ENCODE results near the gene NDOR1. TPM values are rescaled to one million over a fixed set of nuclear protein-coding genes. Genes with fewer than 3 reads are reported as not detected.

Gene NDOR1
- total RNA-seq, 3 donors from 2014 or later = 15.9 to 19.7 (median 19.0) TPM

DNA sequence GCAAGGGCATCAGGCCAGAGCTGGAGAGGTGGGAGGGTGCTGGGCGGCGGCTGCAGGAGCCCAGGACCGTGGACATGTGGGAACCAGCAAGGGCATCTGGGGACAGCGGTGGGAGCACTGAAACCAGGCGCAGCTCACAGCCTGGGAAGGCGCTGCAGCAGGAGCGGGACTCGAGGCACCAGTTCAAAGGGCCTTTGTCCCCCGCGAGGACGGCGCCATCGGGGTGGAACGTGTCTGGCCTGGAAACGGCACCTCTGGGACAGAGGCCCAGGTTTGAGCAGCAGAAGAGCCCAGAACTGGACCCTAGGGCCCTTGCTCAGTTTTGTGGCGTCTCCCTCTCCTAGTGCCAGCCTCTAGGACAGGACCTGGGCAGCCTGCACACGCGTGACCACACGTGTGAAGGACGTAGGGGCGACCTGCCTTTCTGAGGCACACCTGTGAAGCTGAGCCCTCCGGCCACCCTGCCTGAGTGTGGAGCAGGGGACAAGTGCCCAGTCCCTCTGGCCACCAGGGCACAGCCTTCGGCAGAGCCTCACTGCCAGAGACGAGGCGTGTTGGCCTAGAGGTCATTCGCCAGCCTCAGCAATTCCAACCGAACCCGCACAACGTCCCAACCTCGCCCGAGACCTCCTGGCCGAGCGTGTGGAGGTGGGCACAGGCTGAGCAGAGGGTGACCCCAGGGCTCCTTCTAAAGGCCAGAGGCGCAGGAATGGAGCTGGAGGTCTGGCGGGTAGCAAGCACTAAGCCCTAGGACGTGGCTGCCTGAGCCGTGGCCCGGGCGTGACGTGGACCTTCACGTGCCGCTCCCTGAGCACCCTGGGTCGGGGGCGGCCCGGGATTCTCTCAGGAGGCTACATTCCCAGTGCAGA lies 31.5 kb upstream of the NDOR1 start:
- ATAC-seq (no peak), DNase-seq (no peak)
- Histone ChIP-seq H3K4me3 (no peak overlapping the region), H3K4me1 (ENCODE audit: low read depth) (peaks cover 33% of the 10 kb centered on the region), H3K36me3 (ENCODE audit: low read depth) (no peaks in the 10 kb centered on the region), H3K9me3 (no peaks in the 10 kb centered on the region)
- TF ChIP-seq, protein P1, sequence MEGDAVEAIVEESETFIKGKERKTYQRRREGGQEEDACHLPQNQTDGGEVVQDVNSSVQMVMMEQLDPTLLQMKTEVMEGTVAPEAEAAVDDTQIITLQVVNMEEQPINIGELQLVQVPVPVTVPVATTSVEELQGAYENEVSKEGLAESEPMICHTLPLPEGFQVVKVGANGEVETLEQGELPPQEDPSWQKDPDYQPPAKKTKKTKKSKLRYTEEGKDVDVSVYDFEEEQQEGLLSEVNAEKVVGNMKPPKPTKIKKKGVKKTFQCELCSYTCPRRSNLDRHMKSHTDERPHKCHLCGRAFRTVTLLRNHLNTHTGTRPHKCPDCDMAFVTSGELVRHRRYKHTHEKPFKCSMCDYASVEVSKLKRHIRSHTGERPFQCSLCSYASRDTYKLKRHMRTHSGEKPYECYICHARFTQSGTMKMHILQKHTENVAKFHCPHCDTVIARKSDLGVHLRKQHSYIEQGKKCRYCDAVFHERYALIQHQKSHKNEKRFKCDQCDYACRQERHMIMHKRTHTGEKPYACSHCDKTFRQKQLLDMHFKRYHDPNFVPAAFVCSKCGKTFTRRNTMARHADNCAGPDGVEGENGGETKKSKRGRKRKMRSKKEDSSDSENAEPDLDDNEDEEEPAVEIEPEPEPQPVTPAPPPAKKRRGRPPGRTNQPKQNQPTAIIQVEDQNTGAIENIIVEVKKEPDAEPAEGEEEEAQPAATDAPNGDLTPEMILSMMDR (IDR thresholded peaks at IDR 0.05) = no peak
- intact Hi-C loops (cut with DNase I, micrococcal nuclease) = no loop called here

DNA sequence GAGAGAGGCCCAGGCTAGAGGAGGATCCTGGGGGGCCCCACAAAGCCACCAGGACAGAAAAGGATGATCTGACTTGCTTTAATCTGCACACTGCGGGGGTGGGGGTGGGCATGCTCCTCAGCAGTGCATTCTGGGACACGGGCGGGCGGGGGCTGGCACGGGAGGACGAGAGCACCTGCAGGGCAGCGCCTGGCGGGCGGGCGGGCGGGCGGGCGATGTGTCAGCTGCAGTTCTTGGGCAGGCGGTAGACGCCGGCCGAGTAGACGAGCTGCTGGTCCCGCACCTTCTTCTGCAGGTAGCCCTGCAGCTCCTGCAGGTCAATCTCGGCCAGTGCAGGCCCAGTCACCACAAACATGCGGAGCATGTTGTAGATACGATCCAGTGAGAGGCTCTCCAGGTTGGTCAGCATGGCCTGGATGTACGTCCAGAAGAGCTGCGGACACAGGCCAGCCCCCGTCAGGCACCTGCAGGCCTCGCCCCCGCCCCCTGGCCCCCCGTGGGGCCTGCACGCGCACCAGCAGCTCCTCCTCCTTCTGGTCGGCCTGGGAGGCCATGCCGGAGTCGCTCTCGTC lies 30.7 kb upstream of the NDOR1 start:
- ATAC-seq (peak; percentile 6), DNase-seq (no peak)
- H3K4me1 ChIP-seq (ENCODE audit: low read depth) = peaks cover 25% of the 10 kb centered on the region
- H3K4me3 ChIP-seq = no peak overlapping the region
- no peaks in the 10 kb centered on the region for H3K9me3 ChIP-seq
- peaks cover 3% of the 10 kb centered on the region for H3K36me3 ChIP-seq (ENCODE audit: low read depth)
- intact Hi-C loops (cut with DNase I, micrococcal nuclease) = no loop called here
- TF ChIP-seq, protein P1 (IDR thresholded peaks at IDR 0.05) = no peak

DNA sequence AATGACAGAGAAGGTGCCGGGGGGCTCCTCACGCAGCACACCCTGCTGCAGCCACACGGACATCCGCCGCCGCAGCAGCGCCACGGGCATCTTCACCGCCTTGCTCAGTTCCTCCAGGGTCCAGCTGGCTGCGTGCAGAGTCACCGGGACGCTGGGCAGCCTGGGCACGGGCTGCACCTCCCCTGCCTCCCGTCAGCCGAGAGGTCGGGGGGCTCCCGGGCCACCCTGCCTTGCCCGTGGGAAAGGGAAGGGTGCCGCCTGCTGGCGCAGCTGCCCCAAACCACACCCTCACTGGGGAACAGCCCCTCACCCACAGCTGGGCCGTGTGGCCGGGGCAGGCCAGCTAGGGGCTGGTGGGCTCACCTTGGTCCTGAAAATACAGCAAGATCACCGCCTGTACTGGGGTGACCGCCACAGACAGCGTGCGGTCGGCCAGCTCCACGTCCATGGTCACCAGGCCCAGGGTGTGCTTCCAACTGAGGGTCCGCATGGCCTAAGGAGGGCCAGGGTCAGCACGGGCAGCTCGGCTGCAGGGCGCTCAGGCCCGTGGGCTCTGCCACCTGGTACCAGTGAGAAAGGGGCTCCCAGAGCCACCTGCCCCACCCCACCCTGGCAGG lies 30.0 kb upstream of the NDOR1 start:
- no peak for DNase-seq
- Histone ChIP-seq H3K36me3 (ENCODE audit: low read depth) (peaks cover 3% of the 10 kb centered on the region), H3K4me3 (no peak overlapping the region), H3K4me1 (ENCODE audit: low read depth) (peaks cover 21% of the 10 kb centered on the region), H3K9me3 (no peaks in the 10 kb centered on the region)
- TF ChIP-seq, protein P1 (IDR thresholded peaks at IDR 0.05) = no peak
- peak; percentile 4 for ATAC-seq
- intact Hi-C loops (cut with DNase I, micrococcal nuclease) = no loop called here

DNA sequence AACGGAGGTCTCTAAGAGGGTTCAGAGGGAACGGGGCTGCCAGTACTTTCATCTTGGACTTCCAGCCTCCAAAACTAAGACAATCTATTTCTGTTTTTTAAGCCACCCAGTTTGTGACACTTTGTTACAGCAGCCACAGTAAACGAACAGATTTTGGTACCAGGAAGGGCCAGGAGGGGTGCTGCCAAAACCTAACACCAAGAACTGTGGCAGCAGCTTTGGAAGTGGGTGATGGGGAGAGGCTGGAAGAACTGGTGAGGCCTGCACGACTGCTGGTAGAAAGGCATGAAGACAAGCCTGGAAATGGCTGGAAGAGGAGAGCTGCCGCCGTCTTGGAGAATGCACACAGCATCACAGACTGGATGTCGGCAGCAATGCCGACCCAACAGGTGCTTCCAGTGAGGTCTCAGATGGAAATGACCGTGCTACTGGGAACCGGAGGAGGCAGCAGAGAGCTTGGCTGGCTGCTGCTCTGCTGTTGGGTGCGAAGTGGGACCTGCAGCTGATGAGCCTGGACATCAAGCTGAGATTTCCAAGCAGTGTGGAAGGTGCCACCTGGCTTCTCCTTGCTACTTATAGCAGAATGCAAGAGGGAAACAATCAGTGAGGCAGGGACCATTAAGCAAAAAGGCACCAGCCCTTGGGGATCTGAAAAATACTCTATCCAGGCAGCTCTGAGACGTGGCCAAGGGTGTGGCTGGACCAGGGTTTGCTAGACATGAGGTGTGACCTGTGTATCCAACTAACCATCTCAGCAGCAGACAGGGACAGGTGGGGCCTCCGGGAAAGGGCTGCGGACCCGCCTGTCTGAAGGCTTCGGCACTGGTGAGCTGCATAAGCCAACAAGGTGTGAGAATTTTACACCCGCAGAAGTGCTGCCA lies 29.0 kb upstream of the NDOR1 start:
- DNase-seq (peak in 2 of 3 donors; percentile 59 to 60), ATAC-seq (peak; percentile 72)

More for the DNA sequence above, 29.0 kb upstream of the NDOR1 start:
- intact Hi-C loops (cut with DNase I, micrococcal nuclease) = no loop called here
- Histone ChIP-seq H3K4me1 (ENCODE audit: low read depth) (peaks cover 21% of the 10 kb centered on the region), H3K9me3 (no peaks in the 10 kb centered on the region), H3K36me3 (ENCODE audit: low read depth) (peaks cover 3% of the 10 kb centered on the region), H3K4me3 (no peak overlapping the region)
- TF ChIP-seq, protein P1 (IDR thresholded peaks at IDR 0.05) = peak; percentile 41
